ACC112 (cell line): Measurements from ENCODE around the gene VTI1A.

ENCODE experiments used
- H2AFZ ChIP-seq: fragments of 200-600 bp; sonication (generic); one replicate; pipeline ENCODE4 v1.6.0; 2017; ENCODE audit warnings: antibody characterized with exemption, low read length; ENCODE audit not compliant: unreplicated experiment
- H3K27ac ChIP-seq: fragments of 200-600 bp; sonication (generic); 2 replicates; pipeline ENCODE4 v1.5.1; 2014; ENCODE audit warnings: low read depth, mild to moderate bottlenecking, antibody characterized with exemption, low read length, moderate library complexity
- H3K27me3 ChIP-seq: fragments of 200-600 bp; sonication (generic); 2 replicates; pipeline ENCODE4 v1.6.1; 2014; ENCODE audit warnings: mild to moderate bottlenecking, antibody characterized with exemption, low read length, moderate library complexity, mixed read lengths; ENCODE audit not compliant: insufficient read depth
- H3K36me3 ChIP-seq: fragments of 200-600 bp; sonication (generic); 2 replicates; pipeline ENCODE4 v1.6.1; 2016; ENCODE audit warnings: mild to moderate bottlenecking, antibody characterized with exemption, low read length, moderate library complexity, mixed read lengths; ENCODE audit not compliant: insufficient read depth
- H3K4me1 ChIP-seq: fragments of 200-600 bp; sonication (generic); one replicate; pipeline ENCODE4 v1.6.1; 2016; ENCODE audit warnings: low read length, mixed read lengths; ENCODE audit not compliant: insufficient read depth, unreplicated experiment, control insufficient read depth
- H3K4me3 ChIP-seq: fragments of 200-600 bp; sonication (generic); 2 replicates; pipeline ENCODE4 v1.5.1; 2014; ENCODE audit warnings: mild to moderate bottlenecking, low read depth, low read length
- H3K79me2 ChIP-seq: fragments of 200-600 bp; sonication (generic); one replicate; pipeline ENCODE4 v1.6.0; 2016; ENCODE audit warnings: low read length; ENCODE audit not compliant: control insufficient read depth, unreplicated experiment, insufficient read depth

The VTI1A gene

GRCh38 chr10:112672706-112673105 is 225.7 kb downstream of the VTI1A start:
- H3K79me2 ChIP-seq, result no peaks in the 10 kb centered on the region
- peaks cover 4% of the 10 kb centered on the region; the same call in 1 of the 2 replicates for H3K36me3 ChIP-seq
- no peaks in the 10 kb centered on the region for H3K27me3 ChIP-seq
- H3K27ac ChIP-seq, result no peak overlapping the region
- no peaks in the 10 kb centered on the region for H3K4me1 ChIP-seq
- no peak overlapping the region for H3K4me3 ChIP-seq
- H2AFZ ChIP-seq, result no peak overlapping the region

DNA sequence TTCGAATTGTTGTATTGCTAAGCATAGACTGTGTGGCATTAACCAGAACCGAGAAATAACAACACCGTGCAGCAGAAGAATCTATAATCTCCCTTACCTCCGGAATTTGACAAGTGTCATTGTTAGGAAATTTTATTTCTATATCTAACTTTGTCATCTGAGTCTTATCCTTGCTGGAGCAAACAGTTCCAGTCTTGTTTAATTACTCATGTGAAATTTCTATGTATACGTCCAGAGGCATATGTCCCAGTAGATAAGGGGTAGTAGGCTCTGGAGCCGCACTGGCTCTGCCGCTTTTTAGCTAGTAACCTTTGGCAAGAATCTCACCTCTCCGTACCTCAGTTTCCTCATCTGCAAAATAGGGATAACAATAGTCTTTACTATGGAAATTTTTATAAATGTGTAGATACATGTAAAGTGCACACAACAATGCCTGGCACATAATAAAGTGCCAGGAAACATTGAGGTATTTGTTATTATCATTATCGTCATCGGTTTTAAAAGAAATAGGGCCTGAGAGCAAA is 228.6 kb downstream of the VTI1A start:
- H3K4me1 ChIP-seq, result no peaks in the 10 kb centered on the region

DNA sequence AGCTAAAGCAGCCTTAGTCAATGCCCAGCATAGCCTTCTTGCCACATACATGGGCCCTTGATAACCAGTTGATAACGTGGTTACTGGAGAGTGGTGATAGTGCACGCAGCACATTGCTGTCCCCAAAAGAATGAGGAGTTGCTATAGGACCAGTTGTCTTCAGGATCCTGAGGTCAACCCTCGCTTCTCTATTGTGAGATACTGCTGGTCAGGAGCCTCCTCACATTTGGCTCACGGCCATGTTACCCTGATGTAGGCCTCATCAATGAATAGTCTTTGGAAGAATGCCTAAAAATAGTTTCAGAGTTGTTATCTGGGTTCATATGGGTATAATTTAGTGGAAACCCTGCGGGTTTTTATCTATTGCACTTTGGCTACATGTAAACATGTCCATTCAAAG is 230.7 kb downstream of the VTI1A start:
- H3K36me3 ChIP-seq, result no peaks in the 10 kb centered on the region
- H3K27ac ChIP-seq, result no peak overlapping the region
- no peak overlapping the region for H2AFZ ChIP-seq
- H3K79me2 ChIP-seq, result no peaks in the 10 kb centered on the region
- H3K27me3 ChIP-seq, result no peaks in the 10 kb centered on the region
- no peak overlapping the region for H3K4me3 ChIP-seq
- no peaks in the 10 kb centered on the region for H3K4me1 ChIP-seq

More for the DNA sequence above, 228.6 kb downstream of the VTI1A start:
- Histone ChIP-seq H3K27me3 (no peaks in the 10 kb centered on the region), H3K79me2 (no peaks in the 10 kb centered on the region), H3K27ac (no peak overlapping the region), H2AFZ (no peak overlapping the region), H3K36me3 (no peaks in the 10 kb centered on the region), H3K4me3 (no peak overlapping the region)

- no peaks in the 10 kb centered on the region for H3K36me3 ChIP-seq
- H3K4me1 ChIP-seq, result no peaks in the 10 kb centered on the region
- no peak overlapping the region for H3K27ac ChIP-seq
- H3K27me3 ChIP-seq, result no peaks in the 10 kb centered on the region
- H3K4me3 ChIP-seq, result no peak overlapping the region
- no peak overlapping the region for H2AFZ ChIP-seq
- no peaks in the 10 kb centered on the region for H3K79me2 ChIP-seq
Measured at GRCh38 chr10:112678581-112678980, 231.6 kb downstream of the VTI1A start.

GRCh38 chr10:112678987-112679386 is 232.0 kb downstream of the VTI1A start:
- no peak overlapping the region for H2AFZ ChIP-seq
- H3K4me1 ChIP-seq, result no peaks in the 10 kb centered on the region
- H3K36me3 ChIP-seq, result no peaks in the 10 kb centered on the region
- no peak overlapping the region for H3K27ac ChIP-seq
- H3K79me2 ChIP-seq, result no peaks in the 10 kb centered on the region
- no peak overlapping the region for H3K4me3 ChIP-seq
- no peaks in the 10 kb centered on the region for H3K27me3 ChIP-seq

DNA sequence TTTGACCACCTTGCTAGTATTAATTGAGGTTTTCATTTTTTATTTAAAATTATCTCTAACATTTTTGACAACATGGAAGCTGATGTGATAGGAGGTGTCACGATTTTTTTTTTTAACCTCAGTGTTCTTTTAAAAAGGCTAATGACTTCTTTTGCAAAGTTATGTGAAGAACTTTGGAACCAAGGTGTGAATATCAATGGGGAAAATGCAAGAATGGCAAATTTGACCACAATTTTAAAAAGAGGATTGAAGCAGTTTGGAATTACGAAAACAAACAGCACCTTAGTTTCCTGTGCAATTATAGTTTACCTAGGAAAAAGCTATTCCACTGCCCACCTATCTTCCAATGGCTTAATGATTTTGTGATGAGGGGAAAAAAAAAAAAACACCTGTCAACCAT is 232.4 kb downstream of the VTI1A start:
- H3K4me3 ChIP-seq, result no peak overlapping the region
- H3K36me3 ChIP-seq, result no peaks in the 10 kb centered on the region
- no peak overlapping the region for H3K27ac ChIP-seq

DNA sequence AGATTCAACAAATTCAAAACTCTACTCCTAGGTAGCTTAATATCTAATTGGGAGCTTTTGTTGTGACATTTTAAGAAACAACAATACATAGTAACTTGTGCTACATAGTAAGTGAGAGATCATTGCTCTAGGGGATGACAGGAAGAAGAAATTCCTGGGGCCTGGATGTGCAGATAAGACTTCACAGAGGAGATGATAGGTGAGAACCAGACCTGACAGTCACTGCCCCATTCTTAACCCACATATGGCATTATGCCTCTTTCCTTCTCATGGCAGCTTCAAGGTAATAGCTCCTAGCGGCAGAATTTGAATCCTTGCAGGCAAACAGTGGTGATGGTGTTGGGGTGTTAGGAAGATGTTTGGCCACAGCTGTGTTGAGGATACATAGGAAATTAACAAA is 233.6 kb downstream of the VTI1A start:
- Histone ChIP-seq H3K27me3 (no peaks in the 10 kb centered on the region), H3K79me2 (no peaks in the 10 kb centered on the region), H3K27ac (no peak overlapping the region), H3K4me3 (no peak overlapping the region), H3K36me3 (no peaks in the 10 kb centered on the region), H2AFZ (no peak overlapping the region), H3K4me1 (no peaks in the 10 kb centered on the region)

More for the DNA sequence above, 232.4 kb downstream of the VTI1A start:
- no peaks in the 10 kb centered on the region for H3K27me3 ChIP-seq
- H3K79me2 ChIP-seq, result no peaks in the 10 kb centered on the region
- H2AFZ ChIP-seq, result no peak overlapping the region
- H3K4me1 ChIP-seq, result no peaks in the 10 kb centered on the region

DNA sequence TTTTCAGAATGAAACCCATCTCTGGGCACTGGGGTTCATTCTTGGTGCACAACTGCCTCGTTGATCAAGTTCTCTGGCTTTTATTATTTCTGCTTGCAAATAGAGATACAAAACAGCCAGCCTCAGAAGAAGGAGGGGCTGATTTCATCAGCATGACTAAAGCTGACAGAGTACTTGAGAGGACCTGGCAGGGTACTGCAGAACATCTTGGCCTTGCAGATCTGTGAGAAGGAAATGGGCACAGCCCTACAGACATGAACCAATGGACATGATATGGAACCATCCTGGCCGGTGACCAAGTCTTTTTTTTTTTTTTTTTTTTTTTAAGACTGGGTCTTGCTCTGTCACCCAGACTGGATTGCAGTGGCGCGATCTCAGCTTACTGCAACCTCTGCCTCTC is 240.6 kb downstream of the VTI1A start:
- Histone ChIP-seq H2AFZ (no peak overlapping the region), H3K4me1 (no peaks in the 10 kb centered on the region), H3K27ac (no peak overlapping the region), H3K36me3 (no peaks in the 10 kb centered on the region), H3K79me2 (no peaks in the 10 kb centered on the region), H3K27me3 (no peaks in the 10 kb centered on the region), H3K4me3 (no peak overlapping the region)

GRCh38 chr10:112689327-112690072 is 242.5 kb downstream of the VTI1A start:
- Histone ChIP-seq H3K27ac (no peak overlapping the region), H3K4me1 (no peaks in the 10 kb centered on the region), H3K36me3 (no peaks in the 10 kb centered on the region), H3K27me3 (no peaks in the 10 kb centered on the region), H2AFZ (no peak overlapping the region), H3K4me3 (no peak overlapping the region), H3K79me2 (no peaks in the 10 kb centered on the region)

- Histone ChIP-seq H3K27ac (no peak overlapping the region), H3K36me3 (no peaks in the 10 kb centered on the region), H3K27me3 (no peaks in the 10 kb centered on the region), H3K79me2 (no peaks in the 10 kb centered on the region), H3K4me1 (no peaks in the 10 kb centered on the region), H3K4me3 (no peak overlapping the region), H2AFZ (no peak overlapping the region)
Measured at GRCh38 chr10:112695539-112695938, 248.5 kb downstream of the VTI1A start.

GRCh38 chr10:112696592-112696991 is 249.6 kb downstream of the VTI1A start:
- H3K36me3 ChIP-seq, result no peaks in the 10 kb centered on the region
- H3K4me1 ChIP-seq, result no peaks in the 10 kb centered on the region
- H3K79me2 ChIP-seq, result no peaks in the 10 kb centered on the region
- H2AFZ ChIP-seq, result no peak overlapping the region
- no peak overlapping the region for H3K27ac ChIP-seq
- H3K27me3 ChIP-seq, result no peaks in the 10 kb centered on the region
- no peak overlapping the region for H3K4me3 ChIP-seq
